Smooth muscle cell (in vitro differentiated cells): ENCODE data around the gene KRTAP9-7. TPM values are rescaled to one million over a fixed set of nuclear protein-coding genes. Genes with fewer than 3 reads are reported as not detected.

Experiments
- DNase-seq: peaks from one replicate; lab custom pipeline; 2025; ENCODE audit not compliant: unreplicated experiment; lab: John Stamatoyannopoulos, UW
- H2AFZ ChIP-seq: fragments of 200-600 bp; sonication (generic); 2 replicates; pipeline ENCODE4 v1.6.0; 2016; ENCODE audit warnings: antibody characterized with exemption, low read depth, mild to moderate bottlenecking
- H3F3A ChIP-seq: fragments of 200-600 bp; sonication (generic); 2 replicates; pipeline ENCODE4 v1.6.0; 2017; ENCODE audit warnings: antibody characterized with exemption, low read depth
- H3K27ac ChIP-seq: fragments of 200-600 bp; sonication (generic); 2 replicates; pipeline ENCODE4 v1.5.1; 2016; ENCODE audit warnings: low read depth, mild to moderate bottlenecking
- H3K27me3 ChIP-seq: fragments of 200-600 bp; sonication (generic); 2 replicates; pipeline ENCODE4 v1.6.1; 2016; ENCODE audit warnings: low read depth, mild to moderate bottlenecking
- H3K36me3 ChIP-seq: fragments of 200-600 bp; sonication (generic); 2 replicates; pipeline ENCODE4 v1.5.1; 2016; ENCODE audit warnings: low read depth
- H3K4me1 ChIP-seq: fragments of 200-600 bp; sonication (generic); 2 replicates; pipeline ENCODE4 v1.5.1; 2016; ENCODE audit warnings: low read depth
- H3K4me2 ChIP-seq: fragments of 200-600 bp; sonication (generic); 2 replicates; pipeline ENCODE4 v1.6.0; 2016; ENCODE audit warnings: mild to moderate bottlenecking
- H3K4me3 ChIP-seq: fragments of 200-600 bp; sonication (generic); 2 replicates; pipeline ENCODE4 v1.5.1; 2016; ENCODE audit warnings: mild to moderate bottlenecking
- H3K79me2 ChIP-seq: fragments of 200-600 bp; sonication (generic); 2 replicates; pipeline ENCODE4 v1.6.0; 2016; ENCODE audit warnings: low read depth, mild to moderate bottlenecking
- H3K9ac ChIP-seq: fragments of 200-600 bp; sonication (generic); 2 replicates; pipeline ENCODE4 v1.6.0; 2016; ENCODE audit warnings: low read depth
- H3K9me3 ChIP-seq: fragments of 200-600 bp; sonication (generic); replicated peaks from 2 replicates; pipeline ENCODE4 v1.5.1; 2016; ENCODE audit warnings: low read depth
- H4K20me1 ChIP-seq: fragments of 200-600 bp; sonication (generic); 2 replicates; pipeline ENCODE4 v1.6.0; 2016; ENCODE audit warnings: low read depth
- CTCF ChIP-seq: fragments of 200-600 bp; sonication (generic); IDR thresholded peaks from 2 replicates; pipeline ENCODE4 v1.5.1; 2017; ENCODE audit warnings: borderline replicate concordance, mild to moderate bottlenecking, antibody characterized with exemption; ENCODE audit not compliant: insufficient read depth, poor library complexity, severe bottlenecking
- WGBS: methylation state at CpG from one replicate; pipeline ENCODE4 v1.1.7; 2016; ENCODE audit warnings: low lambda C conversion rate; 5-methylcytosine and 5-hydroxymethylcytosine counted together
- polyA plus RNA-seq: library from polyadenylated mRNA; unstranded; fragments of >200 nt; fragmentation: Nextera tagmentation; extraction: Ambion mirVana; gene quantifications from 2 replicates; pipeline ENCODE4 v1.2.1, GENCODE V29; 2016
- total RNA-seq: library from RNA; depleted of rRNA; stranded (reverse); fragments of >200 nt; gene quantifications from 2 replicates; pipeline ENCODE4 v1.2.3, GENCODE V29; 2014

Gene KRTAP9-7
- total and polyA plus RNA-seq, 2 experiments from 2014 or later: not detected

GRCh38 chr17:41284043-41284442 lies 8.5 kb downstream of the KRTAP9-7 start:
- TF ChIP-seq CTCF: no peak
- H3K4me2 ChIP-seq: no peak overlapping the region
- 47% methylated on average over 3 of the region's 3 CpGs for WGBS

GRCh38 chr17:41284546-41284945 lies 9.0 kb downstream of the KRTAP9-7 start:
- H3K4me1 ChIP-seq: no peaks in the 10 kb centered on the region
- no peak for DNase-seq
- H3K9me3 ChIP-seq: no peaks in the 10 kb centered on the region
- no peak overlapping the region for H3K9ac ChIP-seq
- no peak overlapping the region for H3K4me3 ChIP-seq
- TF ChIP-seq CTCF: no peak
- no peak overlapping the region for H2AFZ ChIP-seq
- 75% methylated on average over 2 of the region's 2 CpGs for WGBS
- no peaks in the 10 kb centered on the region for H3K79me2 ChIP-seq
- no peaks in the 10 kb centered on the region for H3K36me3 ChIP-seq
- no peak overlapping the region for H3K4me2 ChIP-seq
- no peak overlapping the region for H3K27ac ChIP-seq
- no peaks in the 10 kb centered on the region for H3K27me3 ChIP-seq
- H3F3A ChIP-seq: no peaks in the 10 kb centered on the region
- no peaks in the 10 kb centered on the region for H4K20me1 ChIP-seq

More at GRCh38 chr17:41284043-41284442, 8.5 kb downstream of the KRTAP9-7 start:
- H3K9me3 ChIP-seq: no peaks in the 10 kb centered on the region
- no peak overlapping the region for H2AFZ ChIP-seq
- no peak overlapping the region for H3K4me3 ChIP-seq
- H4K20me1 ChIP-seq: no peaks in the 10 kb centered on the region
- no peaks in the 10 kb centered on the region for H3K27me3 ChIP-seq
- H3K4me1 ChIP-seq: no peaks in the 10 kb centered on the region
- no peak overlapping the region for H3K27ac ChIP-seq
- no peaks in the 10 kb centered on the region for H3K36me3 ChIP-seq
- no peak overlapping the region for H3K9ac ChIP-seq
- DNase-seq: no peak
- H3K79me2 ChIP-seq: no peaks in the 10 kb centered on the region
- no peaks in the 10 kb centered on the region for H3F3A ChIP-seq

- no peaks in the 10 kb centered on the region for H3K27me3 ChIP-seq
- H3K27ac ChIP-seq: no peak overlapping the region
- no peak overlapping the region for H2AFZ ChIP-seq
- no peak for TF ChIP-seq CTCF
- H3K36me3 ChIP-seq: no peaks in the 10 kb centered on the region
- no peaks in the 10 kb centered on the region for H3K9me3 ChIP-seq
- H4K20me1 ChIP-seq: no peaks in the 10 kb centered on the region
- H3F3A ChIP-seq: no peaks in the 10 kb centered on the region
- H3K4me1 ChIP-seq: no peaks in the 10 kb centered on the region
- H3K4me3 ChIP-seq: no peak overlapping the region
- H3K9ac ChIP-seq: no peak overlapping the region
- WGBS: 93% methylated on average over 3 of the region's 3 CpGs
- H3K79me2 ChIP-seq: no peaks in the 10 kb centered on the region
- DNase-seq: no peak
- H3K4me2 ChIP-seq: no peak overlapping the region
Measured at GRCh38 chr17:41287050-41287449, 11.6 kb downstream of the KRTAP9-7 start.

- Histone ChIP-seq H3F3A (no peaks in the 10 kb centered on the region), H3K4me3 (no peak overlapping the region), H3K9ac (no peak overlapping the region), H3K9me3 (no peaks in the 10 kb centered on the region), H3K4me2 (no peak overlapping the region), H3K27ac (no peak overlapping the region), H2AFZ (no peak overlapping the region), H3K4me1 (no peaks in the 10 kb centered on the region), H3K79me2 (no peaks in the 10 kb centered on the region), H4K20me1 (no peaks in the 10 kb centered on the region), H3K36me3 (no peaks in the 10 kb centered on the region), H3K27me3 (no peaks in the 10 kb centered on the region)
- DNase-seq: no peak
- TF ChIP-seq CTCF: no peak
- 100% methylated on average over 1 of the region's 1 CpG for WGBS
Measured at GRCh38 chr17:41294016-41294415, 18.5 kb downstream of the KRTAP9-7 start.
